ENCODE measurements around the gene STK39.

DNA sequence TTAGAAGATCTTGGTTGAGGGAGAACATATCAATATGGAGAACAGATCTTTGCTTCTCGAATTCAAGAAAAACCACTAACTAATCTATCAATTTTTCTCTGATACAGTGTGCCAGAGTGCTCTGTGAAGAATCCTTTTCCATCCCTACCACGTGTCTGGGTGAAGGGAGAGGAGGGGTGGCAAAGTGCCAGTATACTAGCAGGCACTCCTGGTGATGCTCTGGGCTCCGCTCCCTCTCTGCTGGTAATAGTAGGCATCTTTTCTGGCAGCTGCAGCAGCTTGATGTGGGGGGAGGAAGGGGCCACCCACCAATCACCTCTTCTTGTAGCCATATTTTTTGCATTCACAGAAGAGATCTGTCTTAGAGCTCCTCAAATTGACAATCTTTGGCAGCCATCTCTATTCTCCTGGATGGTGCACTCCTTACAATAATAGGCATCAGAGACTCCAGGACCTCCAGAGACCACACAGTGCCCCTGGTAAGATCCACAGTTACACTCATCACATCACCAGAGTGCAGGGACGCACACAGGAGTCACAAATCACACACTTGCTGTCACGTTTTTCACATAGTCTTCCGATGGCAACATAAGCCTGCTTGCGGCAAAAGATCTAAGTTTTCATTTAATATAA lies 15.7 kb downstream of the STK39 start:
- TF ChIP-seq, protein P1, sequence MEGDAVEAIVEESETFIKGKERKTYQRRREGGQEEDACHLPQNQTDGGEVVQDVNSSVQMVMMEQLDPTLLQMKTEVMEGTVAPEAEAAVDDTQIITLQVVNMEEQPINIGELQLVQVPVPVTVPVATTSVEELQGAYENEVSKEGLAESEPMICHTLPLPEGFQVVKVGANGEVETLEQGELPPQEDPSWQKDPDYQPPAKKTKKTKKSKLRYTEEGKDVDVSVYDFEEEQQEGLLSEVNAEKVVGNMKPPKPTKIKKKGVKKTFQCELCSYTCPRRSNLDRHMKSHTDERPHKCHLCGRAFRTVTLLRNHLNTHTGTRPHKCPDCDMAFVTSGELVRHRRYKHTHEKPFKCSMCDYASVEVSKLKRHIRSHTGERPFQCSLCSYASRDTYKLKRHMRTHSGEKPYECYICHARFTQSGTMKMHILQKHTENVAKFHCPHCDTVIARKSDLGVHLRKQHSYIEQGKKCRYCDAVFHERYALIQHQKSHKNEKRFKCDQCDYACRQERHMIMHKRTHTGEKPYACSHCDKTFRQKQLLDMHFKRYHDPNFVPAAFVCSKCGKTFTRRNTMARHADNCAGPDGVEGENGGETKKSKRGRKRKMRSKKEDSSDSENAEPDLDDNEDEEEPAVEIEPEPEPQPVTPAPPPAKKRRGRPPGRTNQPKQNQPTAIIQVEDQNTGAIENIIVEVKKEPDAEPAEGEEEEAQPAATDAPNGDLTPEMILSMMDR (conservative IDR thresholded peaks at IDR 0.05; ENCODE audit: low read depth, low read length): no peak
- TF ChIP-seq RAD21 (IDR thresholded peaks at IDR 0.05; ENCODE audit: low read length) (no peak), RFX5 (IDR thresholded peaks at IDR 0.05; ENCODE audit: low read depth, low read length) (no peak), POLR2A (IDR thresholded peaks at IDR 0.05; ENCODE audit: low read depth, low read length) (no peak), RCOR1 (IDR thresholded peaks at IDR 0.05; ENCODE audit: insufficient replicate concordance, low read length) (no peak), MAZ (IDR thresholded peaks at IDR 0.05; ENCODE audit: borderline replicate concordance, low read depth, low read length) (no peak), BHLHE40 (IDR thresholded peaks at IDR 0.05; ENCODE audit: low read depth, low read length) (no peak), CEBPB (IDR thresholded peaks at IDR 0.05; ENCODE audit: low read depth, low read length) (no peak), SMC3 (IDR thresholded peaks at IDR 0.05; ENCODE audit: low read depth, low read length) (no peak), CHD1 (IDR thresholded peaks at IDR 0.05; ENCODE audit: low read depth, low read length) (no peak), MAFK (IDR thresholded peaks at IDR 0.05; ENCODE audit: low read depth, low read length) (no peak), MXI1 (IDR thresholded peaks at IDR 0.05; ENCODE audit: borderline replicate concordance, low read depth, low read length) (no peak), NFE2L2 (IDR thresholded peaks at IDR 0.05; ENCODE audit: low read depth, low read length) (no peak)
- TF ChIP-seq, protein P2, sequence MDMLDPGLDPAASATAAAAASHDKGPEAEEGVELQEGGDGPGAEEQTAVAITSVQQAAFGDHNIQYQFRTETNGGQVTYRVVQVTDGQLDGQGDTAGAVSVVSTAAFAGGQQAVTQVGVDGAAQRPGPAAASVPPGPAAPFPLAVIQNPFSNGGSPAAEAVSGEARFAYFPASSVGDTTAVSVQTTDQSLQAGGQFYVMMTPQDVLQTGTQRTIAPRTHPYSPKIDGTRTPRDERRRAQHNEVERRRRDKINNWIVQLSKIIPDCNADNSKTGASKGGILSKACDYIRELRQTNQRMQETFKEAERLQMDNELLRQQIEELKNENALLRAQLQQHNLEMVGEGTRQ (IDR thresholded peaks at IDR 0.05; ENCODE audit: low read depth, low read length): no peak
